Vagina (tissue), 2 donors: ENCODE measurements around the gene SLC2A1.

Source experiments
- POLR2A ChIP-seq, 2 donors: fragments of 450-650 bp; IDR thresholded peaks; one replicate each; pipeline ENCODE4 v1.6.1; 2017; ENCODE audit warnings: antibody characterized with exemption in 2 of 2, mild to moderate bottlenecking in 2 of 2, moderate library complexity in 2 of 2
- POLR2AphosphoS5 ChIP-seq, 2 donors: sonication (generic); formaldehyde crosslinking; IDR thresholded peaks; one replicate each; pipeline ENCODE4 v1.9.0; 2017; ENCODE audit warnings: antibody characterized with exemption in 2 of 2, mild to moderate bottlenecking in 2 of 2, low read depth in 1 of 2; ENCODE audit not compliant: insufficient read depth in 1 of 2
- TF ChIP-seq, protein P1 (sequence below), 3 experiments: fragments of 450-650 bp in 2 of 3; fragments of 200-600 bp in 1 of 3; sonication (generic) in 1 of 3; IDR thresholded peaks; one replicate each; pipeline ENCODE4 v1.5.1; 2017 to 2019; ENCODE audit warnings: antibody characterized with exemption in 3 of 3, mild to moderate bottlenecking in 2 of 3, moderate library complexity in 2 of 3

DNA sequence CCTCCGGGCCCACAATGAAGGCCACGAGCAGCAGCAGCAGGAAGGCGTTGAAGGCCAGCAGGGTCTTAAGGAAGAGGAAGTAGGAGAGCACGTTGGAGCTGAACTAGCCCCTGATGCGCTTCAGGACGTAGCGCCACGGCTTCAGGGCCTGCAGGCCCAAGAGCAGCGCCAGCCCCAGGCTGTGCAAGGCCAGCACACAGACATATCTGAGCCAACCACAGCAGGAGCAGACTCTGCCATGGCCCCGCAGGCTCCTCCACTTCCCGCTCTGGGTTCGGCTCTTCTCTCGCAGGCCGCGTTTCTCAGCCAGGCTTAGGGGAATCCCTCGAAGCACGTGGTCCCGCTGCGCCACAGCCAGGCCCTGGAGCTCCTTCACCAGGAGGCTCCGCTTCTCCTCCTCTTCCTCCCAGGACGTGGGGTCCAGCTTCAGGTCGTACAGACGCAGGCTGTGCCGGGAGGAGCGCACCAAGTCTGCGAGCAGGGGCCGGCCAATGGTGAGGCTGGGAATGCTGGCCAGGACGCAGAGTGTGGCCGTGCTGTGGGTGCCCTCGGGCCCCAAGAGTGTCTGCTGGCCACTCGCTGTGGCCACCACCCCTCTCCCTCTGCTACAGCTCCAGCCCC lies 70.5 kb downstream of the SLC2A1 start:
- TF ChIP-seq, protein P1, sequence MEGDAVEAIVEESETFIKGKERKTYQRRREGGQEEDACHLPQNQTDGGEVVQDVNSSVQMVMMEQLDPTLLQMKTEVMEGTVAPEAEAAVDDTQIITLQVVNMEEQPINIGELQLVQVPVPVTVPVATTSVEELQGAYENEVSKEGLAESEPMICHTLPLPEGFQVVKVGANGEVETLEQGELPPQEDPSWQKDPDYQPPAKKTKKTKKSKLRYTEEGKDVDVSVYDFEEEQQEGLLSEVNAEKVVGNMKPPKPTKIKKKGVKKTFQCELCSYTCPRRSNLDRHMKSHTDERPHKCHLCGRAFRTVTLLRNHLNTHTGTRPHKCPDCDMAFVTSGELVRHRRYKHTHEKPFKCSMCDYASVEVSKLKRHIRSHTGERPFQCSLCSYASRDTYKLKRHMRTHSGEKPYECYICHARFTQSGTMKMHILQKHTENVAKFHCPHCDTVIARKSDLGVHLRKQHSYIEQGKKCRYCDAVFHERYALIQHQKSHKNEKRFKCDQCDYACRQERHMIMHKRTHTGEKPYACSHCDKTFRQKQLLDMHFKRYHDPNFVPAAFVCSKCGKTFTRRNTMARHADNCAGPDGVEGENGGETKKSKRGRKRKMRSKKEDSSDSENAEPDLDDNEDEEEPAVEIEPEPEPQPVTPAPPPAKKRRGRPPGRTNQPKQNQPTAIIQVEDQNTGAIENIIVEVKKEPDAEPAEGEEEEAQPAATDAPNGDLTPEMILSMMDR (IDR thresholded peaks at IDR 0.05) = no peak
- TF ChIP-seq POLR2AphosphoS5 (IDR thresholded peaks at IDR 0.05; ENCODE audit: insufficient read depth in 1 of 2, low read depth in 1 of 2) = no peak
- no peak for TF ChIP-seq POLR2A (IDR thresholded peaks at IDR 0.05)
